GM19455 (cell line): ENCODE measurements around the gene ZCWPW1.
"Not testable (repeated sequence)": the region's sequence is repeated elsewhere in the genome, so short reads cannot be mapped to it uniquely, and the experiment has no call there.

Source experiments
- ATAC-seq: cut with Tn5 transposase; IDR thresholded peaks from one replicate; pipeline ENCODE4 v1.9.1; 2021; ENCODE audit not compliant: unreplicated experiment

Gene ZCWPW1

GRCh38 chr7:100357131-100357561 lies 71.4 kb downstream of the ZCWPW1 start:
- ATAC-seq = no peak

- ATAC-seq = no peak
These were observed 72.0 kb downstream of the ZCWPW1 start for GRCh38 chr7:100356416-100357068.

GRCh38 chr7:100353685-100354330 lies 74.7 kb downstream of the ZCWPW1 start:
- no peak for ATAC-seq

- no peak for ATAC-seq
These were observed 75.4 kb downstream of the ZCWPW1 start for GRCh38 chr7:100352984-100353684.

- not testable (repeated sequence) for ATAC-seq
These were observed 76.2 kb downstream of the ZCWPW1 start for GRCh38 chr7:100352230-100352781.

GRCh38 chr7:100351657-100352058 lies 76.8 kb downstream of the ZCWPW1 start:
- ATAC-seq = no peak
